Measurements from ENCODE around the gene PCDHAC1. TPM values are rescaled to one million over a fixed set of nuclear protein-coding genes. Genes with fewer than 3 reads are reported as not detected.
A peak's percentile ranks its signal among the peaks of the same experiment; 100 is the strongest.
"Not testable (repeated sequence)": the region's sequence is repeated elsewhere in the genome, so short reads cannot be mapped to it uniquely, and the experiment has no call there.

The PCDHAC1 gene, protein sequence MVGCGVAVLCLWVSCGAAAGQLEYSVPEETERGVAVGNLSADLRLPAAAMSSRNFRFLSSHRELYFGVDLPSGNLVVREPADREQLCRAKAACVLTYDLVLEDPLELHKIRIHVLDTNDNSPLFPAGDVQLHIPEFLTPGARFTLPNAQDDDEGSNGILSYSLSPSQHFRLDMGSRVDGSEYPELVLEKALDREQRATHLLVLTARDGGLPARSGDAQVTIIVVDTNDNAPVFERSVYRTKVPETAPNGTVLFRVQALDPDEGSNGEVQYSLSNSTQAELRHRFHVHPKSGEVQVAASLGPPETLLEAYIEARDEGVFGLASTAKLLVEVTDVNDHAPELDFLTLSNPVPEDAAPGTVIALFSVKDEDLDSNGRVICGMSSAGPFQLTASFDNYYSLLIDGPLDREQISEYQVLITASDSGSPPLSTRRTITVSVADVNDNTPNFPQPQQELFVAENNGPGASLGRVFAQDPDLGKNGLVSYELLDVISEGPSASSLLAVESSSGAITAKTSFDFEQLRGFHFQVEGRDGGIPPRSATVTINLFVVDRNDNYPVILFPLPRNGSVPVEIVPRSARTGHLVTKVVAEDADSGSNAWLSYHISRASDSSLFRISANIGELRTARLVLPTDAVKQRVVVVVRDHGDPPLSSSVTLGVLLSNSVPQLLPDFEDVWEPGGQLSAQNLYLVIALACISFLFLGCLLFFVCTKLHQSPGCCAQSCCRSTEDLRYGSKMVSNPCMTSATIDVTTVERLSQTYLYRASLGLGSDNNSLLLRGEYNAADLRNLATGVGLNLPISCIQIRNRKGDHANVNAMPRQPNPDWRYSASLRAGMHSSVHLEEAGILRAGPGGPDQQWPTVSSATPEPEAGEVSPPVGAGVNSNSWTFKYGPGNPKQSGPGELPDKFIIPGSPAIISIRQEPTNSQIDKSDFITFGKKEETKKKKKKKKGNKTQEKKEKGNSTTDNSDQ
- 3.1 TPM for total RNA-seq
- long read RNA-seq, full-length matches to known transcripts, result 4 of 6 reads
- long read RNA-seq, partial matches to known transcripts, result 0 of 6 reads
- long read RNA-seq, other reads (novel, unspliced or antisense), result 2 of 6 reads

DNA sequence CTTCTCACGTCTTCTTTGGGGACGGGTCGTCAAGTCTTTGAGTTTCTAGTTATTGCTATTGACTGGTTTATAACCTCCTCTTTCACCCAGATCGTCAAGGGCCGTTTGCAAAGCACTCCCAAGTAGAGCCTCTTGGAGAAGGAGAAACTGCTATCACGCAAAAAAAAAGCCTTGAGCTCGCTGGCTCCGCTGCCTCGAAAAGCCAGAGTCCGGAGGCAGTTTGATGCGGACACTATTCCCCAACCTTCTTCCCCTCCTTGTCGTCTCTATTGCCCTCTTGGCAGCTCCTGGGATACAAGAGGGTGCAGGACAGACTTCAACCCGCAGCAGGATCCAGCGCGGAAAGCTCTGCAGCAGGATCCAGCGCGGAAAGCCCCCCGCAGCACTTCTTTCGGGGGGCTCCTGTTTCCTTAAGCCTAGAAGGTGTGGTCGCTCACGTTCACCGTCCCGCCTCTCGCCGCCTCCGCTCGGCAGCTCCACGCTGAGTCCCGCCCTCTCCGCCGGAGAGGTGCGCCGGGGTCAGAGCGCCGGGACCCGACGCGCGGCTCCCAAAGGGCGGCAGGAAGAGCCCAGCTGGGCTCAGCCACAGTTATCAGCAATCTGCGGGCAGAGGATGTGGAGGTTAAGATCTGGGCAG lies at the start of gene PCDHAC1:
TSS of gene PCDHAC1 (plus strand) at position 494 of the 637 bp plus-strand sequence. CDS start 594 bp downstream, outside the sequence.
- H3K4me3 ChIP-seq, result peak within 1 kb of the TSS; percentile 58
- intact Hi-C loops (cut with DNase I), result no loop called here
- TF ChIP-seq CTCF (IDR thresholded peaks at IDR 0.05), result no peak
- no peaks in the 10 kb centered on the region for H3K36me3 ChIP-seq
- H3K9me3 ChIP-seq, result no peaks in the 10 kb centered on the region
- peaks cover 9% of the 10 kb centered on the region for H3K4me1 ChIP-seq
- H3K27me3 ChIP-seq (ENCODE audit: low read depth), result peaks cover 17% of the 10 kb centered on the region
- peak; percentile 57 for DNase-seq
- H3K27ac ChIP-seq, result peak within 1 kb of the TSS; percentile 48
- peak; percentile 86 to 91 for ATAC-seq

GRCh38 chr5:140876541-140877261 lies 49.4 kb upstream of the PCDHAC1 start:
- H3K4me1 ChIP-seq; ATAC-seq; H3K36me3 ChIP-seq; H3K27ac ChIP-seq; H3K4me3 ChIP-seq; DNase-seq; H3K27me3 ChIP-seq (ENCODE audit: low read depth); H3K9me3 ChIP-seq; intact Hi-C loops (cut with DNase I): not testable (repeated sequence)

- DNase-seq (no peak), ATAC-seq (peak in 1 of 2 donors; percentile 29)
- no peak for TF ChIP-seq CTCF (IDR thresholded peaks at IDR 0.05)
- intact Hi-C loops (cut with DNase I), result no loop called here
- no peak overlapping the region for H3K4me3 ChIP-seq
- peaks cover 7% of the 10 kb centered on the region for H3K27me3 ChIP-seq (ENCODE audit: low read depth)
- no peaks in the 10 kb centered on the region for H3K4me1 ChIP-seq
- H3K36me3 ChIP-seq, result no peaks in the 10 kb centered on the region
- H3K9me3 ChIP-seq, result peaks cover 4% of the 10 kb centered on the region
- H3K27ac ChIP-seq, result no peak overlapping the region
Measured at GRCh38 chr5:140877262-140877581, 48.9 kb upstream of the PCDHAC1 start.

GRCh38 chr5:140881889-140882590 lies 44.1 kb upstream of the PCDHAC1 start, which contains the start of gene PCDHA13:
Gene PCDHA13, plus strand, starts transcription at chr5:140882124. Its CDS starts 145 bp downstream, at chr5:140882269.
- Histone ChIP-seq H3K27ac (no peak within 1 kb of the TSS), H3K9me3 (peaks cover 4% of the 10 kb centered on the region), H3K4me3 (peak within 1 kb of the TSS; percentile 37), H3K4me1 (no peaks in the 10 kb centered on the region), H3K27me3 (ENCODE audit: low read depth) (peaks cover 5% of the 10 kb centered on the region), H3K36me3 (no peaks in the 10 kb centered on the region)
- TF ChIP-seq CTCF (IDR thresholded peaks at IDR 0.05), result peak; percentile 31
- peak; percentile 45 to 89 for ATAC-seq
- intact Hi-C loops (cut with DNase I), result loop anchor here (10.0 kb wide), 1 partner anchor 163 kb away; no protein-coding TSS in a partner anchor
- peak; percentile 41 for DNase-seq

DNA sequence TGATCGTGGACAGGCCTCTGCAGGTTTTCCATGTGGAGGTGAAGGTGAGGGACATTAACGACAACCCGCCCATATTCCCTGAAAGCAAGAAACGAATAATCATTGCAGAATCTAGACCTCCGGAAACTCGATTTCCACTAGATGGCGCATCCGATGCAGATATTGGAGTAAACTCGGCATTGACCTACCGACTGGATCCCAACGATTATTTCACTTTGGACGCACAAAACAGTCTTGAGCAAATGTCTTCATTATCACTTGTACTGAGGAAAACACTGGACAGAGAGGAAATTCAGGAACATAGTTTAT lies 43.6 kb upstream of the PCDHAC1 start:
- DNase-seq, result no peak
- Histone ChIP-seq H3K9me3 (peaks cover under 1% of the 10 kb centered on the region), H3K4me1 (no peaks in the 10 kb centered on the region), H3K4me3 (peak overlapping the region; percentile 37), H3K36me3 (no peaks in the 10 kb centered on the region), H3K27me3 (ENCODE audit: low read depth) (peaks cover 5% of the 10 kb centered on the region), H3K27ac (no peak overlapping the region)
- TF ChIP-seq CTCF (IDR thresholded peaks at IDR 0.05), result peak; percentile 14
- intact Hi-C loops (cut with DNase I), result loop anchor here (10.0 kb wide), 1 partner anchor 162 kb away; no protein-coding TSS in a partner anchor
- peak in 1 of 2 donors; percentile 88 for ATAC-seq

Measured in lower lobe of right lung (tissue), 2 donors.